ENCODE measurements around the gene SNX24.

- no peak for TF ChIP-seq CTCF (IDR thresholded peaks at IDR 0.05; ENCODE audit: borderline replicate concordance, extremely low read depth, low read length, poor library complexity, severe bottlenecking)
- TF ChIP-seq EZH2 (IDR thresholded peaks at IDR 0.05; ENCODE audit: borderline replicate concordance, low read depth, low read length, severe bottlenecking): no peak
These were observed 139.0 kb downstream of the SNX24 start for GRCh38 chr5:122984425-122984824.

All from DND-41 (cell line).